GM21717 (cell line): ENCODE results near the gene MSI2.

Source experiments
- ATAC-seq: cut with Tn5 transposase; IDR thresholded peaks from one replicate; pipeline ENCODE4 v1.9.1; 2021; ENCODE audit warnings: mild to moderate bottlenecking, moderate library complexity; ENCODE audit not compliant: unreplicated experiment

Gene MSI2

GRCh38 chr17:57641761-57642160 is 385.4 kb downstream of the MSI2 start:
- ATAC-seq, result no peak

GRCh38 chr17:57643062-57643461 is 386.7 kb downstream of the MSI2 start:
- ATAC-seq, result no peak

GRCh38 chr17:57644326-57644725 is 388.0 kb downstream of the MSI2 start:
- no peak for ATAC-seq

DNA sequence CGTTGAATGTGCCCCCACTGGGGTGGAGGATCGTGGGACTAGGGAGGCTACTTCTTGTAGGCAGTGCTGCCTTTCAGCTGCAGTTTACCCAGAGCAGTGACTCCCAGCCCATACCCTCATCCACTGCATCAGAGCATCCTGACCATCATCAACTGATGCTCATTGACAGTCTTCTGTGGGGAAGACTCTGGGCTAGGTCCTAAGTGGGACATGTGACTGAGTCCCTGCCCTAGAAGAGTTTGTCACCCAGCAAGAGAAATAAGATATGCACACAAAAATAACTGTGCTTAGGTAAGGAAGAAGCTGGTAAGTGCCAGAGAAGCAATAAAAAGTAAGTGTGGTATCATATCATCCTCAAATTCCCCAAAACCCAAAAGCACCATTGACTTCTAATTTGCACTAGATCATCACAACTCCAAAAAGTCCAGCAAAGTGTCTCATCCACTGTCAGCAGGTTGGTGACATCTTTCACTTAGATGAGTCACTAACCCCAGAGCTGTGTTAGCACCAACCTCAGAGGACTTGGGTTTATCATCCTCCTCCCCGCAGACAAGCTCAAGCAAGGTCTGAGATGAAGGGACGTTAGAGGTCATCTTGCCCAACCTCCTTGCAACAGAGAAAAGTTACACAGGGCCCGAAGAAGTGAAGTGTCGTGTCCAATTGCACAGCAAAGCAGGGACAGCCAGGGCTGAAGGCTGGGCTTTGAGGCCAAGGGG is 389.8 kb downstream of the MSI2 start:
- ATAC-seq, result no peak

GRCh38 chr17:57648720-57649119 is 392.4 kb downstream of the MSI2 start:
- ATAC-seq, result no peak

GRCh38 chr17:57649191-57649590 is 392.9 kb downstream of the MSI2 start:
- no peak for ATAC-seq

DNA sequence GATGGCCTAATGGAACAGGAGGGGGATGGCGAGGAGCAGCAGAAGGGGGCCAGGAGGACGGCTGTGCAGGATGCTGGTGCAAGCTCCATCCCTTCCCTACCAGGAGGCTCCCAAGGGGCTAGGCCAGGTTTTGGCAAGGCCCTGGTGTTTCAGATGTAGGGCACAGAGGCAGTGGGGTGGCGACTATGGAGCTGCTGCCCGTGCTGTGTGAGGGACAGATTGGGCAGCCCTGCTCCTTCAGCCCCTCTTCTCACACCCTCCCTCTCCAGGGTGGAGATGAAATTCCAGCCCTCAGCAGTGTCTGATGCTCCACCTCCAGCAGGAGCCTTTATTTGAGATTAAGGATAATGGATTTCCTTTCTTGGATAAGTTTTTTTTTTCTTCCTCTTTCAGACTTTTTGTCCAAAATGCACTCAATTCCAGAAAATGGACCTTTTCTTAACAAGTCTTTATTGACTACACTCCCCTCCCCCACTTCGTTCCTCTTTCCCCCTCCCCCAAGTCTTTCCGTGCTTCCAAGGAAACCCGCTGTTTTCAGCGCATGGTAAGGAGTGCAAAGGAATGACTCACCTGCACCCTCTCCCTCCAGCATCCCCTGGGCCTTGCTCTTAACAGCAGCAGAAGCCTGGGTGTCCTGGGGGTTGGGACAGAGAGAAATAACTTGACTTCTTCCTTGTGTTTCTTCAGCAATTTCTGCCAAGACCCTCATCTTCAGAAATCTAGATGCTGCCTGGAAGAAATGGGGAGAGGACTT is 393.6 kb downstream of the MSI2 start:
- no peak for ATAC-seq

- no peak for ATAC-seq
These were observed 394.2 kb downstream of the MSI2 start for GRCh38 chr17:57650548-57650947.

- ATAC-seq, result no peak
These were observed 395.1 kb downstream of the MSI2 start for GRCh38 chr17:57651451-57651850.

GRCh38 chr17:57651996-57652395 is 395.7 kb downstream of the MSI2 start:
- no peak for ATAC-seq

- ATAC-seq, result no peak
These were observed 396.5 kb downstream of the MSI2 start for GRCh38 chr17:57652811-57653210.

DNA sequence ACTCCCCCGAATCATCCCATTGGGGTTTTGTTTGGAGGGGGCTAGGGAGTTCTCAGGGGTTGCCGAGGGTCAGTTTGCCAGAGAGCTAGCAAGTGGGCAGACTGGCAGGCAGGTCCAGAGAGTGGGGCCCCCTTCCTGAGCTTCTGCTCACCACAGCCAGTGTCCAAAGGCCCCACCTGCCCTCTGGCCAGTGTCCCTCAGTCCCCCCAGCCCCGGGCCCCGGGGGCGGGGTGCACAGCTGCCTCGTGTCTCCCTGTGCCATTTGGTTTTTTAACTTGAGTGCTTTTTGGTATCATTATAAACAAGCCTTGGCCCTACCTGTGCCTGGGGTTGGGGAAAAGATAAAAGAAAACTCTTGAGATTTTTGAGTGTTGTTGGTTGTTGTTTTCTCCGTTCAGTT is 397.0 kb downstream of the MSI2 start:
- ATAC-seq, result no peak

- no peak for ATAC-seq
These were observed 397.9 kb downstream of the MSI2 start for GRCh38 chr17:57654040-57654775.

DNA sequence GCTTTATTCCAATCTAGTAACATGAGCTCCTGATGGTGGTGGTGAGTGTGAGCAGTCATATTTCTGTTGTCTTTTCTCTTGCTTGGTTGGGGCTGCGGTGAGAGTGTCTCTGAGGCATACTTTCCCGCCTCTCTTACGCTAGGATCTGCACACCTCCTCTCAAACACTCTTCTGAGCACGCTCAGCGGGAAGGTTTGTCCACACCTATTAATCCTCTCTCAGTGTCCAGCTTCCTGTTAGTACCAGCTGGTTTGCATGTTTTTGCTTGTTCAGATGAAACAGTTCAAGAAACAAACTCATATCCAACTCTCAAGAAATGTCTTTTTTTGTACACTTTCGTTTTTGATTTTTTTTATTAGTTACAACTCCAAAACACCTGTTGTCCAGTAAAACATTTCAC is 399.2 kb downstream of the MSI2 start:
- ATAC-seq, result no peak

DNA sequence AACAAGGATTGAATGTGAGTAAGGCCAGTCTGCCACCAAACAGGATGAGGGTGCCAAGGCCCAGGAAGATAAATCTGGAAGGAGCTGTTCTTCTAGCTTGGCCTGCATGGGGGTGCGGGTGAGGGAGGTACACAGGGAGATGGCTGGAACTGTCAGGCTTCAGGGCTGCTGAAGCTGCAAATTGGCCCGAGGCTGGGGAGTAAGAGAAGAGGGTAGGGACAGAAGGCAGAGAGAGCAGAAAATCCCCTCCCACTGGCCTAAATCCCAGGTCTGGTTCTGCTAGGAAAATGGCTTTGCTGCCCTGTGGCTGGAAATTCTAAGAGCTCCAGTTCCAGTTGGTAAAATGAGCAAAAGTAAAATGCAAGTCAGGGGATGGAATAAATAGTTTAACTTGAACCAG is 400.9 kb downstream of the MSI2 start:
- ATAC-seq, result no peak

DNA sequence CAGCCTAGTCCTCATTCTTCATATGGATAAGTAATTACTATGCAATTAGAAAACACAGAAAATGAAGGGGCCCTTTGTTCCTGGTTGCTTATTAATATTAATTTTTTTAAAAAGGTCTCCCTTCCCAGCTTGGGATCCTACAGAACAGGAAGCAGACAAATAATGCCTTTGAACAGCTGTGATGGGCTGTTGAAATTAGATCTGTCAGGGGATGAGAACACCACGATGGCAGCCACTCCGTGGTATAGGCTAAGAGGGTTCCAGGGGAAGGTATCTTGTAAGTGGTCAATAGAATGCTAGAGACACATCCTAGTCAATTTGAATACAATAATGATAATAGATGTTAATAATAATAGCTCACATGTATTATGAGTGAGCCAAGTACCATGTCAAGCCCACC is 405.7 kb downstream of the MSI2 start:
- no peak for ATAC-seq

- no peak for ATAC-seq
These were observed 406.5 kb downstream of the MSI2 start for GRCh38 chr17:57662644-57663308.

- ATAC-seq, result no peak
These were observed 407.2 kb downstream of the MSI2 start for GRCh38 chr17:57663326-57664070.

DNA sequence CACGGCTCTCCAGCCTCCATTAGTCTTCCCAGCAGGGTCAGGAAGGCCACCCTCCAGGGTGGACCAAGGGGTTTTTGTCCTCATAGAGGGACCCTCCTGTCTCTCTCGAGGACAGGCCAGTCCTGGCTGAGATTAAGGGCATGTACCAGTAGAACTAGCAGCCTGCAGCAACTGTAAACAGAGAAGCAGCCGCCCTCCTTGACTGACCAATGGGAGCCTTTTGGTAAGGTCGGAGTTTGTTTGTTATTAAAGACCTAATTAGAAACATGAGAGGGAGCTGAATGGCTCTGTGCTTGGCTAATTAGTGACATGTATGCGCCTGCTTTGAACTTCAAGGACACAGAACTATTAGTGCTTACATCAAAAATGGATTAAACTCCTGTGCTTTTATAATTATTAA is 408.8 kb downstream of the MSI2 start:
- ATAC-seq, result no peak

DNA sequence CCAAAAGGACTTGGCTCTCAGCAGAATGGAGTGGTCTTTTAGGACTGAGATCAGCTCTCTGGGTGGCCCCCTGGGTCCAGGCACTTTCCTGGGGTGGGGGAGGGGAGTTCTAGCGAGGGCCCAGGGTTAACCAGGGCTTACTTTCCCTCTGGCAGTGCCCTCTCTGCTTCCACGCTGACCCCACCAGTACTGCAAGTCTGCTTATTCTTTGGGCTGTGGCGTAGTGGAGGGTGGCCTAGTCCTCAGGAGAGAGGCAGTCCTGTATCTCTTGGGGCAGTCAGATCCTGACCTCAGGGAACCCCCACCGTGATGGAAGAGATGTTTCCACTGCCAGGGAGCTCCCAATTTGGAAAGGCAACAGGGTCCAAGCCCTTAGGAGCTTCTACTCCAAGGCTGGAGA is 409.4 kb downstream of the MSI2 start:
- no peak for ATAC-seq
